ENCODE results near the gene AEBP1.

Gene AEBP1

GRCh38 chr7:44103923-44104859, at the start of gene AEBP1:
Gene AEBP1 (plus strand): TSS chr7:44104345. CDS start chr7:44104666, 321 bp downstream.
- DNase-seq (ENCODE audit: low spot score): no peak

GRCh38 chr7:44056681-44057080, 47.5 kb upstream of the AEBP1 start:
- no peak for DNase-seq (ENCODE audit: low spot score)

DNA sequence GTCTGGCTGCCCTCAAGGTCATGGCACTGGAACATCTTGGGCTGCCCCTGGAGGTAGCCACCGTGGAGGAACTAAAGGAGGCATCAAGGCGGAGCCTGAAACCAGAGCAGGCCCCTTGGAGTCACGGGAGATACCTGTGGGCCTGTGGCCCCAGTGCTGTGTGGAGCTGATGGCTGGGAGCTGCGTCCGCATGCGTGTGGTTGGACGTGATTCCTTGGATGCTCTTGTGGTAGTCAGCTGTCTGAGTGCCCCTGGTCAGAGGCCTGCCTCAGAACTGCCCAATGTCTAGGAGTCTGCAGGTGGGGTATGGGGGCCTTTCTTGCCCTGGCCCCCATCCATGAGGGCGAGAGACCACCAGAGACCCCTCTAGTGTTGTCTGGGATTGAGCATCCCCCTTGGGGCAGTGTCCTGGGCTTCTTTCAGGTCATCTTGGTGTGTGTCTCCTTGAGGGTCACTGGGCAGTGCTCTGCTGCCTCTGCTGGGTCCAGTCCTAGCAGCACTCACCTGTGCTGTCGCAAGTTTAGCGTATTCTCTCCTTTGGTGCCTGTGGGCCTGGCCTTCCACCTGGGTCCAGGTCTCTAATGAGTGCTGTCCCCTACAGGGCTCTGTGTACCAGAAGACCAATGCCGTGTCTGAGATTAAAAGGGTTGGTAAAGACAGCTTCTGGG, 46.8 kb upstream of the AEBP1 start:
- DNase-seq (ENCODE audit: low spot score): no peak

GRCh38 chr7:44057849-44058758, 46.0 kb upstream of the AEBP1 start:
- no peak for DNase-seq (ENCODE audit: low spot score)

- DNase-seq (ENCODE audit: low spot score): no peak
Observed at GRCh38 chr7:44058759-44059218, 45.4 kb upstream of the AEBP1 start.

GRCh38 chr7:44059219-44060090, 44.7 kb upstream of the AEBP1 start:
- DNase-seq (ENCODE audit: low spot score): no peak

DNA sequence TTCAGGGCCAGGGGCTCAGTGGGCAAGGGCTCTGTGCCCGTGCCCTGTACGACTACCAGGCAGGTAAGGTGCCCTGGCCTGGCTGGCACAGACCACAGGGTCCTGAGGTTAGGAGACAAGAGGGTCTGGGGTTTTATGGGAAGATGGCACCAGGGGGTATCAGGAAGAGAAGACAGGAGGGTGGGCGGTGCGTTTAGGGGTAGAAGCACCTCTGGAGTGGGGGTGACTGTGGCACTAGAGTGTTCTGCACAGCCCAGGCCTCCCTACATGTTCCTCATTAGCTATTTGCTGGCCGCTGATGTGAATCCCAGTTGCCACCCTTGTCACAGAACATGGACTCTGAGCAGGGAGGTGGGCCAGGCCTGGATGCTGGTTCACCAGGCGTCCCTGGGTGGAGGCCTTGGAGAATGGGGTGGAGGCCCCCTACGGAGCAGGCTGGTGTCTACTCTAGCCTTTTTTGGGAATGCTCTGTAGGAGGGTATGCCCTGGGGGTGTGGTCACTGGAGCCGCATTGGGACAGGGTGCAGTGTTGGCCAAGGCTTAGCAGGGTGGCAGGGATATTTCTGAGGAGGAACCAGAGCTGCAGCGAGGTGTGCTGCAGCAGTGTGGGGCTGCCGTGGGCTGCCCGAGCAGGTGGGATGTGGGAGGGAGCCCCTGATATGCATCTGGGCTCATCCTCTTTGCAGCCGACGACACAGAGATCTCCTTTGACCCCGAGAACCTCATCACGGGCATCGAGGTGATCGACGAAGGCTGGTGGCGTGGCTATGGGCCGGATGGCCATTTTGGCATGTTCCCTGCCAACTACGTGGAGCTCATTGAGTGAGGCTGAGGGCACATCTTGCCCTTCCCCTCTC, 43.8 kb upstream of the AEBP1 start:
- DNase-seq (ENCODE audit: low spot score): no peak

GRCh38 chr7:44060948-44061644, 43.0 kb upstream of the AEBP1 start:
- DNase-seq (ENCODE audit: low spot score): no peak

DNA sequence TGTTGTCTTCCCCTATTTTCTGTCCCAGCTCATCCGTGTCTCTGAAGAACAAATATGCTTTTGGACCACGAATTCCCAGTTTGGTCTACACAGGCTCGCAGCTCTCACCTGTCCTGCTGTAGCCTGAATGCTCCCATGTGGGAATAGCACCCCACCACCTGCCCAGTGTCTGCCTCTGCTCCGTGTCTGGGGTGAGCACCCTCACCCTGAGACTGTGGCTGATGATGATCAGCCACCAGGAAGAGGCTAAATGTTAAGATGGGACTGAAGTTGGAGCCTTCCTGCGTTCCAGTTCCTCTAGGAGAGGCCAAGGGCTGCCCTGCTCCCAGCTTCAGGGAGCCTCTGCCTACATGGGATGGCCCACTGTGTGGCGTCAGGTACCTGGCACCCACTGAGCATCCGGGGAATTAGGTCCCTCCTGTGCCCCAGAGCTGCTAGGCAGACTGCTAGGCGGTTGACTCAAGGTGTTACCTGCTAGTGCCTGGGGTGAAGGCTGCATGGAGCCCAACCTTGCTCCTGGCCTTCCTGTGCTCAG, 42.4 kb upstream of the AEBP1 start:
- no peak for DNase-seq (ENCODE audit: low spot score)

GRCh38 chr7:44062180-44062902, 41.8 kb upstream of the AEBP1 start:
- DNase-seq (ENCODE audit: low spot score): no peak

- no peak for DNase-seq (ENCODE audit: low spot score)
Observed at GRCh38 chr7:44062903-44063295, 41.2 kb upstream of the AEBP1 start.

GRCh38 chr7:44063547-44063893, 40.6 kb upstream of the AEBP1 start:
- DNase-seq (ENCODE audit: low spot score): no peak

GRCh38 chr7:44063894-44064651, 40.1 kb upstream of the AEBP1 start:
- no peak for DNase-seq (ENCODE audit: low spot score)

GRCh38 chr7:44064791-44065430, 39.2 kb upstream of the AEBP1 start:
- DNase-seq (ENCODE audit: low spot score): no peak

GRCh38 chr7:44065431-44066110, 38.6 kb upstream of the AEBP1 start, which contains the start of gene PGAM2:
Gene PGAM2 (minus strand): TSS chr7:44065567. CDS start chr7:44065529, 38 bp downstream.
- DNase-seq (ENCODE audit: low spot score): peak; percentile 39

- no peak for DNase-seq (ENCODE audit: low spot score)
Observed at GRCh38 chr7:44066111-44066460, 38.1 kb upstream of the AEBP1 start.

All from pons (tissue), 1 donor.